NCI-H82 treated with DMSO at 0.1 percent for 48 hours (cell line): ENCODE measurements around the gene C19orf38.
A peak's percentile ranks its signal among the peaks of the same experiment; 100 is the strongest.

Experiments
- DNase-seq: peaks from one replicate; lab custom pipeline; 2025; ENCODE audit not compliant: unreplicated experiment; lab: John Stamatoyannopoulos, UW

Gene C19orf38

GRCh38 chr19:10899151-10899653 lies 51.0 kb downstream of the C19orf38 start:
- no peak for DNase-seq

- no peak for DNase-seq
Observed at GRCh38 chr19:10907925-10908324, 59.7 kb downstream of the C19orf38 start.

GRCh38 chr19:10908380-10908960 lies 60.3 kb downstream of the C19orf38 start:
- DNase-seq: no peak

DNA sequence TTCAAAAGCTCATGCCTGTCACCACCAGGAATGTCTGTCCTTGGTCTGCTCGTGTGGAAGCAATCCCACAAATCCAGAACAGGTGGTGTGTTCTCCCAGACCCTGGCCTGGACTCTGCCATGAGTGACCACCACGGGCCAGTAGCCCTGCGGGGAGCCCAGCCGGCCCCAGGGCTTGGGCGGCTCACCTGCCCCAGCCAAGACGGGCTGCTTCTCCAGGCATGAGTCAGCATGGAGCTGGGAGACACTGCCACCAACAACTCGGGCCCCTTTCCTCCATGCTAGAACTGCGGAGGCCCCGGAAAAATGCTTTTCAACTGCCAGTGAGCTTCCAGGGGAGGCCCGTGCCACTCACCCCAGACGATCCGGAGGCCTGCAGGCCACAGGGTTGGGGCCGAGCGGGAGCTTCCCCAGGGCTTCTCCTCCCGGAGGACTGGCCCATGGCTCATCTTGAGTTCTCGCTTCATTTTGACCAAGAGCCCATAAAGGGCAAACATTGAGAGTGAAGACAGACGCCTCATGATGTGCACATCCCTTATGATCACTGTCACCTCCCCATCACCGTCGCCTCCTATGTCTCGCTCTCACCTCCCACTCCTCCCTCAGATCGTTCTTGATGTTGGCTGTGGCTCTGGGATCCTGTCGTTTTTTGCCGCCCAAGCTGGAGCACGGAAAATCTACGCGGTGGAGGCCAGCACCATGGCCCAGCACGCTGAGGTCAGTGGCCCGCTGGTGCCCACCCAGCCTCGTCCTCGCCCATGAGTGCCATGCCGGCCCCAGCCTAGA lies 63.6 kb downstream of the C19orf38 start:
- DNase-seq: no peak

- no peak for DNase-seq
Observed at GRCh38 chr19:10912619-10913018, 64.4 kb downstream of the C19orf38 start.

GRCh38 chr19:10913716-10914340 lies 65.6 kb downstream of the C19orf38 start:
- no peak for DNase-seq

- DNase-seq: peak; percentile 11
Observed at GRCh38 chr19:10915130-10916091, 67.2 kb downstream of the C19orf38 start.

DNA sequence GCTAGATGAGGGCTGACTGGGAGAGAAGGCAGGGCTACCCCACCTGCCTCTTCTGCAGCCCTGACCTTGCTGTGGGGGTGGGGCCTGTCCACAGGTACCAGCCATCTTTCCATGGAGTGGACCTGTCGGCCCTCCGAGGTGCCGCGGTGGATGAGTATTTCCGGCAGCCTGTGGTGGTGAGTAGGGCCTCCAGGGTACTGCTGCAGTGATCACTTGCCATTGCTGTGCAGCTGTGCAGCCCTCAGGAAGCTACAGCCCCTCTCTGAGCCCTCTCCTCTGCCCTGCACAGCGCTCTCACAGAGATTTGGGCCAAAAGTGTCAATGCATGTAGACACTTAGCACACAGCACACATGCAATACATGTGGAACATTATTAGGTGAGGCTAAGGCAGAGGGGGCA lies 68.4 kb downstream of the C19orf38 start:
- no peak for DNase-seq

DNA sequence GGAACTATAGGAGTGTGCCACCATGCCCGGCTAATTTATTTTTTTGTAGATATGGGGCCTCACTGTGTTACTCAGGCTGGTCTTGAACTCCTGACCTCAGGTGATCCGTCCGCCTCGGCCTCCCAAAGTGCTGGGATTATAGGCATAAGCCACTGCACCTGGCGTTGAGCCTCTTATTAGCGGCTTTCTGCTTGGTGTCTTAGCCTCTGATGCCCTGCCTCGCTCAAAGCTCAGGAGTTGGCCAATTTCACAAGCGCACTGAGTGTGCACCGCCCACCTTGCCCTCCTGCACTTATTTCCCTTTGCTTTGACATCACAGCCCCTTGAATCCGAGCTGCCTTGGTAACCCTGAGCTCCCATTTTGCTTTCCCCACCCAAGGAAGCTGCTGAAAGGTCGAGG lies 70.1 kb downstream of the C19orf38 start:
- peak; percentile 59 for DNase-seq
